HEK293T (cell line): ENCODE measurements around the gene PYY.

Experiments
- CTCF ChIA-PET: fragments of 350-600 bp; formaldehyde crosslinking; extraction: SDS; loops from one replicate; lab custom pipeline; 2021; ENCODE audit warnings: antibody characterized with exemption, inconsistent platforms; lab: Yijun Ruan, JAX
- POLR2A ChIA-PET: fragments of 350-600 bp; formaldehyde crosslinking; extraction: SDS; loops from one replicate; lab custom pipeline; 2020; ENCODE audit warnings: antibody characterized with exemption, inconsistent platforms; lab: Yijun Ruan, JAX
- DNase-seq: peaks from one replicate; pipeline ENCODE4 v3.0.0; 2012; ENCODE audit warnings: mixed read lengths; ENCODE audit errors: extremely low spot score
- ARNT ChIP-seq: fragments of 450-650 bp; IDR thresholded peaks from 2 replicates; pipeline ENCODE4 v1.6.1; 2017; ENCODE audit warnings: mild to moderate bottlenecking
- BHLHE40 ChIP-seq: fragments of 450-650 bp; IDR thresholded peaks from 2 replicates; pipeline ENCODE4 v1.6.1; 2016; ENCODE audit warnings: mild to moderate bottlenecking, moderate library complexity, borderline replicate concordance
- CTBP1 ChIP-seq: fragments of 450-650 bp; IDR thresholded peaks from 2 replicates; pipeline ENCODE4 v1.6.1; 2016; ENCODE audit warnings: borderline replicate concordance
- ELF4 ChIP-seq: fragments of 450-650 bp; IDR thresholded peaks from 2 replicates; pipeline ENCODE4 v1.6.1; 2017; ENCODE audit warnings: antibody characterized with exemption
- FOXA1 ChIP-seq: fragments of 450-650 bp; IDR thresholded peaks from 2 replicates; pipeline ENCODE4 v1.6.1; 2016; ENCODE audit warnings: mild to moderate bottlenecking
- FOXK2 ChIP-seq: fragments of 450-650 bp; IDR thresholded peaks from 2 replicates; pipeline ENCODE4 v1.6.1; 2016; ENCODE audit warnings: mild to moderate bottlenecking
- FOXM1 ChIP-seq: fragments of 450-650 bp; IDR thresholded peaks from 2 replicates; pipeline ENCODE4 v1.6.1; 2017; ENCODE audit warnings: mild to moderate bottlenecking, borderline replicate concordance
- HDGF ChIP-seq: fragments of 450-650 bp; IDR thresholded peaks from 2 replicates; pipeline ENCODE4 v1.6.1; 2017; ENCODE audit warnings: antibody characterized with exemption, borderline replicate concordance
- L3MBTL2 ChIP-seq: fragments of 450-650 bp; conservative IDR thresholded peaks from 2 replicates; pipeline ENCODE4 v1.6.1; 2016; ENCODE audit warnings: mild to moderate bottlenecking
- LEF1 ChIP-seq: fragments of 450-650 bp; IDR thresholded peaks from 2 replicates; pipeline ENCODE4 v1.6.1; 2017; ENCODE audit warnings: mild to moderate bottlenecking, borderline replicate concordance
- NFRKB ChIP-seq: fragments of 450-650 bp; IDR thresholded peaks from 2 replicates; pipeline ENCODE4 v1.6.1; 2016; ENCODE audit warnings: mild to moderate bottlenecking, moderate library complexity
- SP1 ChIP-seq: fragments of 450-650 bp; IDR thresholded peaks from 2 replicates; pipeline ENCODE4 v1.6.1; 2017
- SUZ12 ChIP-seq: fragments of 450-650 bp; IDR thresholded peaks from 2 replicates; pipeline ENCODE4 v1.6.1; 2016; ENCODE audit warnings: mild to moderate bottlenecking
- TARDBP ChIP-seq: fragments of 450-650 bp; IDR thresholded peaks from 2 replicates; pipeline ENCODE4 v1.6.1; 2016
- ZNF384 ChIP-seq: fragments of 450-650 bp; IDR thresholded peaks from 2 replicates; pipeline ENCODE4 v1.6.1; 2016
- TF ChIP-seq, protein P1 (sequence below): fragments of 450-650 bp; IDR thresholded peaks from 2 replicates; pipeline ENCODE4 v1.6.1; 2016

The PYY gene

GRCh38 chr17:43956222-43956621 is 2.5 kb upstream of the PYY start:
- POLR2A ChIA-PET: no interaction called here
- CTCF ChIA-PET: interaction anchor here (0.7 kb wide), 1 partner anchor 110 kb away, joined by 4 read pairs; no protein-coding TSS in a partner anchor
- no peak for DNase-seq
- no peak for TF ChIP-seq CTBP1
- TF ChIP-seq, protein P1, sequence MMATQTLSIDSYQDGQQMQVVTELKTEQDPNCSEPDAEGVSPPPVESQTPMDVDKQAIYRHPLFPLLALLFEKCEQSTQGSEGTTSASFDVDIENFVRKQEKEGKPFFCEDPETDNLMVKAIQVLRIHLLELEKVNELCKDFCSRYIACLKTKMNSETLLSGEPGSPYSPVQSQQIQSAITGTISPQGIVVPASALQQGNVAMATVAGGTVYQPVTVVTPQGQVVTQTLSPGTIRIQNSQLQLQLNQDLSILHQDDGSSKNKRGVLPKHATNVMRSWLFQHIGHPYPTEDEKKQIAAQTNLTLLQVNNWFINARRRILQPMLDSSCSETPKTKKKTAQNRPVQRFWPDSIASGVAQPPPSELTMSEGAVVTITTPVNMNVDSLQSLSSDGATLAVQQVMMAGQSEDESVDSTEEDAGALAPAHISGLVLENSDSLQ: no peak
- no peak for TF ChIP-seq TARDBP
- TF ChIP-seq NFRKB: no peak
- no peak for TF ChIP-seq SP1
- no peak for TF ChIP-seq FOXM1
- no peak for TF ChIP-seq BHLHE40
- no peak for TF ChIP-seq ELF4
- no peak for TF ChIP-seq ZNF384
- TF ChIP-seq FOXA1: no peak
- TF ChIP-seq HDGF: no peak
- TF ChIP-seq SUZ12: no peak
- TF ChIP-seq FOXK2: no peak
- TF ChIP-seq L3MBTL2: no peak
- TF ChIP-seq ARNT: no peak
- no peak for TF ChIP-seq LEF1

GRCh38 chr17:43952724-43953666 is 745 bp downstream of the PYY start:
- POLR2A ChIA-PET: no interaction called here
- no peak for DNase-seq
- CTCF ChIA-PET: interaction anchor here (1.0 kb wide), 1 partner anchor 12 kb away, joined by 3 read pairs; no protein-coding TSS in a partner anchor
- no peak for TF ChIP-seq SP1
- no peak for TF ChIP-seq TARDBP
- TF ChIP-seq NFRKB: no peak
- no peak for TF ChIP-seq BHLHE40
- no peak for TF ChIP-seq ELF4
- no peak for TF ChIP-seq L3MBTL2
- no peak for TF ChIP-seq CTBP1
- no peak for TF ChIP-seq FOXM1
- TF ChIP-seq FOXK2: no peak
- no peak for TF ChIP-seq HDGF

- no peak for DNase-seq
- ChIA-PET CTCF (interaction anchor here (1.0 kb wide), 1 partner anchor 12 kb away, joined by 3 read pairs; no protein-coding TSS in a partner anchor), POLR2A (interaction anchor here (0.6 kb wide), 1 partner anchor 35 kb away, joined by 3 read pairs; no protein-coding TSS in a partner anchor)
- TF ChIP-seq ARNT (no peak), NFRKB (no peak), L3MBTL2 (no peak), FOXM1 (no peak), HDGF (no peak), ZNF384 (no peak), BHLHE40 (no peak), CTBP1 (no peak)
- TF ChIP-seq, protein P1: no peak
Measured at GRCh38 chr17:43952351-43952723, 1.4 kb downstream of the PYY start.

DNA sequence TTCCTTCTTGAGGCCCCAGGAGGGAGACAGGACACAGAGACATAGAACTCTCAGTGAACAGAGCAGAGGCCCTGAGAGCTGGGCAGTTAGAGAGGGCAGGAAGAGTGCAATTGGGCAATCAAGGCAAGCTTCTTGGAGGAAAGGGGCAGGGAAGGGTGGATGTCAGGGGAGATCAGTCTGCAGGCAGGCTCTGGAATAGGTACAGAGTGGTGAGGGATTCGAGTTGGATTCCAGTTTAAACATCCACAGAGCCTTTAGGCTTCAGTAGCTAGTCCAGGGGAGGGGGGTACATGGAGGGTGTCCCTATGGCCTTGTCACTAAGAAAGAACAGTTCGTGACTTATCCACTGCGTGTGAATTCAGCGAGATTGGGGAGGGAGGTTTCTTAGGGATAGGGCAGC is 2.0 kb downstream of the PYY start:
- ChIA-PET CTCF (interaction anchor here (1.0 kb wide), 1 partner anchor 11 kb away, joined by 3 read pairs; no protein-coding TSS in a partner anchor), POLR2A (interaction anchor here (0.6 kb wide), 1 partner anchor 36 kb away, joined by 3 read pairs; no protein-coding TSS in a partner anchor)
- DNase-seq: no peak
- TF ChIP-seq FOXK2 (no peak), SUZ12 (no peak), LEF1 (no peak), FOXM1 (no peak), NFRKB (no peak), TARDBP (no peak), L3MBTL2 (no peak), HDGF (no peak), SP1 (no peak), FOXA1 (no peak), ELF4 (no peak), BHLHE40 (no peak), ARNT (no peak), ZNF384 (no peak), CTBP1 (no peak)
- TF ChIP-seq, protein P1: no peak

DNA sequence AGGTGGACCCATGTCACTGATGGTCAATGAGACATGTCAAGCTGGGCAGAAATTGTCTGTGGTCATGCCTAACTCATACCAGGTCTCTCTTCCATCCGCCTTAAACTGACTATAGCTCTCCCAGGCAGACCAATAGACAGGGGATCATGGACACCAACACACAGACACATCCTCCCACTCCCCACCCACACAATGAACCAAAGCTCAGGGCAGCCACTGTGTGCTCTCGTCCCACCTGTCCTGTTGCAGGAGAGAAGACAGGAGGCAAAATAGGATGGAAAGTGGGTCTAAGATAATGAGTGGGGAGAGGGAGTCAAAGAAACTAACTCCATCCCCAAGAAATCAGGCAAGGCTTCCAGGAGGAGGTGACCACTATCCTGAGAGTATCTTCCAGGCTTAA is 3.2 kb downstream of the PYY start:
- no peak for TF ChIP-seq TARDBP
- DNase-seq: no peak
- ChIA-PET POLR2A (interaction anchor here (2.1 kb wide), 1 partner anchor 12 kb away, joined by 9 read pairs; no protein-coding TSS in a partner anchor), CTCF (interaction anchor here (0.6 kb wide), 1 partner anchor 16 kb away, joined by 4 read pairs; no protein-coding TSS in a partner anchor)
